Thoracic aorta (tissue), 2 donors: Measurements from ENCODE around the gene TAS2R38. TPM values are rescaled to one million over a fixed set of nuclear protein-coding genes. Genes with fewer than 3 reads are reported as not detected.

Source experiments
- ATAC-seq: fragments of 150-250 bp; one replicate; pipeline ENCODE4 v1.8.0; 2017; ENCODE audit warnings: low read depth; ENCODE audit not compliant: insufficient number of reproducible peaks, low FRiP score
- DNase-seq: peaks from one replicate; pipeline ENCODE4 v3.0.0-alpha.2; 2020; ENCODE audit warnings: low spot score
- H3K27ac ChIP-seq, 2 donors: fragments of 200-600 bp; sonication (generic); 1 replicate in 1 of 2; 2 replicates in 1 of 2; pipeline ENCODE4 v1.5.1; 2016; ENCODE audit warnings: mild to moderate bottlenecking in 2 of 2, moderate library complexity in 2 of 2
- H3K27me3 ChIP-seq: fragments of 200-600 bp; sonication (generic); replicated peaks from 2 replicates; pipeline ENCODE4 v1.6.0; 2016; ENCODE audit warnings: mild to moderate bottlenecking; ENCODE audit not compliant: insufficient read depth
- H3K36me3 ChIP-seq: fragments of 200-600 bp; sonication (generic); one replicate; pipeline ENCODE4 v1.5.1; 2016
- H3K4me1 ChIP-seq, 2 donors: fragments of 200-600 bp; sonication (generic); 1 replicate in 1 of 2; 2 replicates in 1 of 2; pipeline versions ENCODE4 v1.5.1 to v1.6.0; 2016; ENCODE audit warnings: low read depth in 2 of 2, mild to moderate bottlenecking in 1 of 2; ENCODE audit not compliant: control insufficient read depth in 1 of 2
- H3K4me3 ChIP-seq: fragments of 200-600 bp; sonication (generic); 2 replicates; pipeline ENCODE4 v1.5.1; 2016; ENCODE audit warnings: mild to moderate bottlenecking
- H3K9me3 ChIP-seq: fragments of 200-600 bp; sonication (generic); 2 replicates; pipeline ENCODE4 v1.5.1; 2016
- CTCF ChIP-seq: fragments of 200-600 bp; sonication (generic); IDR thresholded peaks from one replicate; pipeline ENCODE4 v1.5.1; 2019; ENCODE audit warnings: antibody characterized with exemption
- total RNA-seq, 2 donors: library from RNA; depleted of rRNA; stranded (reverse); fragments of >200 nt; gene quantifications; one replicate each; pipeline versions ENCODE4 v1.1.0 to v1.2.3, GENCODE V29; 2016

The TAS2R38 gene
- total RNA-seq, 2 donors from 2014 or later = not detected

- ATAC-seq (no peak), DNase-seq (no peak)
- no peak overlapping the region for H3K4me3 ChIP-seq
- H3K27me3 ChIP-seq = no peaks in the 10 kb centered on the region
- H3K4me1 ChIP-seq = no peaks in the 10 kb centered on the region
- peaks cover 13% of the 10 kb centered on the region for H3K9me3 ChIP-seq
- no peaks in the 10 kb centered on the region for H3K36me3 ChIP-seq
- no peak for TF ChIP-seq CTCF
- no peak overlapping the region for H3K27ac ChIP-seq
These were observed 32.5 kb downstream of the TAS2R38 start for GRCh38 chr7:141941075-141941474.

GRCh38 chr7:141930211-141930610 is 43.4 kb downstream of the TAS2R38 start:
- Histone ChIP-seq H3K4me1 (no peaks in the 10 kb centered on the region), H3K27me3 (no peaks in the 10 kb centered on the region), H3K4me3 (no peak overlapping the region), H3K36me3 (no peaks in the 10 kb centered on the region), H3K9me3 (no peaks in the 10 kb centered on the region), H3K27ac (no peak overlapping the region)
- no peak for DNase-seq
- no peak for TF ChIP-seq CTCF
- no peak for ATAC-seq

GRCh38 chr7:141928845-141929195 is 44.8 kb downstream of the TAS2R38 start:
- TF ChIP-seq CTCF = no peak
- Histone ChIP-seq H3K27ac (no peak overlapping the region), H3K27me3 (no peaks in the 10 kb centered on the region), H3K4me1 (no peaks in the 10 kb centered on the region), H3K4me3 (no peak overlapping the region), H3K36me3 (no peaks in the 10 kb centered on the region), H3K9me3 (no peaks in the 10 kb centered on the region)
- no peak for ATAC-seq
- DNase-seq = no peak

- no peak overlapping the region for H3K4me3 ChIP-seq
These were observed 45.3 kb downstream of the TAS2R38 start for GRCh38 chr7:141928146-141928844.

More at GRCh38 chr7:141928146-141928844, 45.3 kb downstream of the TAS2R38 start:
- no peak overlapping the region for H3K27ac ChIP-seq
- ATAC-seq = no peak
- no peaks in the 10 kb centered on the region for H3K9me3 ChIP-seq
- H3K4me1 ChIP-seq = no peaks in the 10 kb centered on the region
- no peaks in the 10 kb centered on the region for H3K27me3 ChIP-seq
- DNase-seq = no peak
- H3K36me3 ChIP-seq = no peaks in the 10 kb centered on the region
- no peak for TF ChIP-seq CTCF

Other genes with a start within 250 kb of the TAS2R38 start
- 100 to 1,000 TPM in 1 of 2 donors, 10 to 100 TPM in 1; 50.8 to 157 TPM for gene SSBP1, start 235.4 kb downstream of the TAS2R38 start, total RNA-seq
- under 1 TPM in 1 of 2 donors, not detected in 1; 0.41 TPM for gene TAS2R3, start 209.7 kb downstream of the TAS2R38 start, total RNA-seq
- gene TAS2R4, start 197.1 kb downstream of the TAS2R38 start, total RNA-seq = 1 to 10 TPM in 1 of 2 donors, under 1 TPM in 1; 0.81 to 3.5 TPM
- gene TAS2R5, start 183.6 kb downstream of the TAS2R38 start, total RNA-seq = 1 to 10 TPM; 2.2 to 4.4 TPM
- not detected for gene PRSS37, start 132.3 kb downstream of the TAS2R38 start, total RNA-seq
- not detected for gene OR9A4, start 57.4 kb downstream of the TAS2R38 start, total RNA-seq
- 1 to 10 TPM; 3.0 to 3.7 TPM for gene CLEC5A, start 26.8 kb downstream of the TAS2R38 start, total RNA-seq
- gene MGAM, start 22.1 kb upstream of the TAS2R38 start, total RNA-seq = 1 to 10 TPM; 1.6 to 2.4 TPM
- under 1 TPM; 0.49 to 0.54 TPM for gene MGAM2, start 137.9 kb upstream of the TAS2R38 start, total RNA-seq